NCI-H1048 (cell line): ENCODE results near the gene MANF.
"Not testable (repeated sequence)": the region's sequence is repeated elsewhere in the genome, so short reads cannot be mapped to it uniquely, and the experiment has no call there.

Experiments used
- DNase-seq: peaks from one replicate; lab custom pipeline; 2025; lab: John Stamatoyannopoulos, UW

The MANF gene

DNA sequence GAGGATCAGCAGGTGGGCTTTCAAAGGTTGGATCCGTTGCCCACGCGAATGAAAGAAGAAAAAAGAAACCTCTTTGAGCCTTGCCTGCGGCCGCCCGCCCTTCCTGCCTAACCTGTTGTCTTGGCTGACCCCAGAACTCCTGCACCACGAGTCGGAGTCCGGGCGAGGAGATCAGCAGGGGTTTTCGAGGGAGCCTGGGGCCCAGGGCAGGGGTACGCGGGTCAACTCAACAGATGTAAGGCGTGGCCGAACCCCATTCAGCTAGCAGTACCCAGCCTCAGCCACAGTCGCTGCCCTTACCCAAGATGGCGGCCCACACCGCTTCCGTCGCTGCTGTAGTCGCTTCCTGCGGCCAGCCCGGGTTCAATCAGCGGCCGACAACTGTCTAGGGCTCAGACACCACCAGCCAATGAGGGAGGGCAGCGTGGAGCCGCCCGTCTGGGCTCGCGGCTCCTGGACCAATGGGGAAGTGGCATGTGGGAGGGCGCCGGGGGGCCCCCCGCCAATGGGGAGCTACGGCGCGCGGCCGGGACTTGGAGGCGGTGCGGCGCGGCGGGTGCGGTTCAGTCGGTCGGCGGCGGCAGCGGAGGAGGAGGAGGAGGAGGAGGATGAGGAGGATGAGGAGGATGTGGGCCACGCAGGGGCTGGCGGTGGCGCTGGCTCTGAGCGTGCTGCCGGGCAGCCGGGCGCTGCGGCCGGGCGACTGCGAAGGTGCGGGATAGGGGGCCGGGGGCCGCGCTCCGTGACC lies at the start of gene MANF:
TSS of gene MANF (plus strand) at position 566 of the 748 bp plus-strand sequence. CDS start at position 618, 52 bp downstream.
- peak; percentile 95 for DNase-seq

GRCh38 chr3:51336261-51336660 lies 48.8 kb upstream of the MANF start:
- DNase-seq, result no peak

DNA sequence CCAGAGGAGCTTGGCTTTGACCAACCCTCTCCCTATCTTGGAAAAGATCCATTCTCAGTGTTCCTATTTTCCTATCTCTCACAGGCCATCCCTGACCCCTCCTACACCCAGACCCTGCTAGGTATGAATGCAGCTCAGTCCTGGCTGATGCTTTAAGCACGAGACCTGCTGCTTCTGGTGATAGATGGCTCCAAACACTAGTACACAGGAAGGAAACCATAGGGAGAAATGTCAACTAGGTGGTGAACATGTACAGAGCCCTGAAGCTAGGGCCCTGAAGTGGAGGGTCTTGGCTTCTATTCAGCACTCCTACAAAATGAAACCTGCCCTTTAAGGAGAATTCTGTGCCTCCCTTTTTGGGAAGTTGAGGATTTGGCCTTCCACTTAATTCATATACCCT lies 47.4 kb upstream of the MANF start:
- DNase-seq, result no peak

DNA sequence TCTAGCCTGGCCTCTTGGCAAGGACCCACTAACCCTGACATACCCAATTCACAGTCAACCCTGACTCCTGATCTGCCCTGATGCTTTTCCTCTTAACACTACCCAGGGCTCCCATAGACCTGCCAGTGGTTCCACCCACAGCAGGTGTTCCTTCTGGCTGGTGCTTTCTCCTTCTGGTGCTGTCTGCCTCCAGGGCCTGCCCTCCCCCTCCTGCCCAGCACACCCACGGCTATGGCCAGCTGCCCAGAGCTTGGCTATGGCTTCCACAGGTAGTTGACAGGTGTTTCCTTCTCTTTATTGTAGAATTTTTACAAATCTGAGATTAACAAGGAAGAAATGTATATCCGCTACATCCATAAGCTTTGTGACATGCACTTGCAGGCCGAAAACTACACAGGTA lies 46.5 kb upstream of the MANF start:
- DNase-seq, result no peak

DNA sequence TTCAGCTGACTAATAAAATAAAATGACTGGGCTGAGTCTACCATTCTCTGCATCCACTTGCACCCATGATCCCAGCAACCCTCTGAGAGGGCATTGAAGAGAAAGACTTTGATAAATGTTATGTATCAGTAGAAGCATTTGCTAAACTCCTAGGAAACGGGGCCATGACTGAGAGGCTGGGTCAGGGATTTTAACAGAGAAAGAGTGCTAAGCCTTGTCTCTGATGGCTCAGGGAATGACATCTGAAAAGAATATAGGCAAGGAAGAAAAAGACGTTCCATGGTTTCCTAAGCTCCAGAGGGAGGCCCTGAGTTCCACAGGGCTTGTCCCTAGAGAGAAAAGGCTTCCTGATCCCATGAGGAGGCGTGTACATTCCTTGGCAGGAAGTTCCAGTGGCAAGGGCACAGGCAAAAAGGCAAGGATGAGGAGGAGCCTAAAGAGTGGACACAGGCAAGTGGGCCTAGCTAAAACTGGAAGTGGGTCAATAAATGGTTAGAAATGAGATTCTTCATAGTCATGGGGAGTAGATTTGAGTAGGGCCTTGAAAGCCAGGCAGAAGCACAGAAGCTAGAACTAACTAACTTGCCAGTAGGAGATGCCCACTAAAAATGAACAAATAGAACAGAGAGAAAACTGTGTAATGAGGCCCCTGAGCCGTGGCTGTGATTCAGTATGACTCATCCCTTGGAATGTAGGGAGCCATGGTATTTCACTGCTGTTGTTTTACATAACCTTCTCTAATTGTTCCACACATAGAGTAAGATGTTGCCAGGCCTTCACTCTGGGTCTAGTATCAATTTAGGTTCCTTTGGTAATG lies 44.9 kb upstream of the MANF start:
- no peak for DNase-seq

DNA sequence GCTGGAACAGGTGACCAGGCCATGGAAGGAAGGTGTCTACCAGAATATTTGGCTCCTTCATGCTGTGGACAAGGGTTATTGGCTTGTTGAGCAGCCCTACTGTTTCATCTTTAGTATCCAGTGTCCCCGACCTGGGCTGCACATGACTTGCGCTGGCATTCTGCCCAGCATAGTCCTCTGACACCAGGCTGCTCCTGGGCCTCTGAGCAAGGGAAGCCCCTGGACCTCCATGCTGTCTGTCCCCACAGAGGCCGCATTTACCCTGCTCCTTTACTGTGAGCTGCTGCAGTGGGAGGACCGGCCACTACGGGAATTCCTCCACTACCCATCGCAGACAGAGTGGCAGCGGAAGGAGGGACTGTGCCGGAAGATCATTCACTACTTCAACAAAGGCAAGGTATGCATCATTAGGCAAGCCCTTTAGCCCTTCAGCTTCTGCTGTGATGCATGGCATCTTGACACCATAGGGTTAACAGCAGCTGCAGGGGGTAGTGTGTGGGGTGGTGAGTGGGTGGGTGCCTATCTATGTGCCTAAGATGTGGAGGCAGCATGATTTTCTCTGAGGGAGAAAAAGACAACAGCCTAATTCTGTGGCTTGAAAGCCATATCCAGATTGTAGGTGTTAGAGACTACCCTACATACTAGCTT lies 44.0 kb upstream of the MANF start:
- no peak for DNase-seq

DNA sequence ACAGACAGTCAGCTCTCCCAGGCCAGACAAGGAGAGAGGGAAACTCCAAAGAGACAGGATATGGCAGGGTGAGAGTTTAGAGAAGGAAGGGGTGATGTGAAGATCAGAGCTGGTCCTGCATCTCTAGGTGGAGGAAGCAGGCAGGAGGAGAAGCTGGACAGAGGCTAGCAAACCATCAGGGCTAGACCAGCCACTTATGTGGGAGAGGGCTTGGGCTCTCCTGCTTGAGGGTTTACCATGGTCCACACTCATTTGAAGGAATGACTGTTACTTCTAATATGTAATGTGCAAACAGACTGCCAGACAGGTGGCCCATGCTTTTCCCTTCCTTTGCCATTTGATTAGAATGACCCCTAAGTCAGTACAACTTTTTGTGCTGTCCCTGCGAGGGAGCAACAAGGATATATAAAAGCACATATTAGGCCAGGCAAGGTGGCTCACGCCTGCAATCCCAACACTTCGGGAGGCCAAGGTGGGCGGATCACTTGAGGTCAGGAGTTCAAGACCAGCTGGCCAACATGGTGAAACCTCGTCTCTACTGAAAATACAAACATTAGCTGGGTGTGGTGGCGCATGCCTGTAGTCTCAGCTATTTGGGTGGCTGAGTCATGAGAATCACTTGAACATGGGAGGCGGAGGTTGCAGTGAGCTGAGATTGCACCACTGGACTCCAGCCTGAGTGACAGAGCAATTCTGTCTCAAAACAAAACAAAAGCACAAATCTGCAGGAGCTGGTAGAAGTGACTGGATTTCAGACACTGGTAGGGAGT lies 41.0 kb upstream of the MANF start:
- DNase-seq, result no peak

GRCh38 chr3:51350751-51351150 lies 34.3 kb upstream of the MANF start:
- DNase-seq, result no peak

DNA sequence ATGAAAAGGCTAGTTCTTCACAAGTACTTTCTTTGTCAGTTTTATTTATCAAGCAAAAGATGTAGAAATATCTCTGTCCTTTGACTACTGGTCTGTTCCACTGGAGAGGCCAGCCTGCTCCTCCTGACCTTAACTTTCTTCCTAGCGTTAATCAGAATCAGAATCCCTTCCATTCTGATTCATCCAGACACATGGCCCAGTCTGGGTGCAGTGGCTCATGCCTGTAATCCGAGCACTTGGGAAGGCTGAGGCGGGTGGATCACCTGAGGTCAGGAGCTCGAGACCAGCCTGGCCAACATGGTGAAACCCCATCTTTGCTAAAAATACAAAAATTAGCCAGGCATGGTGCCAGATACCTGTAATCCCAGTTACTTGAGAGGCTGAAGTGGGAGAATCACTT lies 32.0 kb upstream of the MANF start:
- DNase-seq, result no peak

DNA sequence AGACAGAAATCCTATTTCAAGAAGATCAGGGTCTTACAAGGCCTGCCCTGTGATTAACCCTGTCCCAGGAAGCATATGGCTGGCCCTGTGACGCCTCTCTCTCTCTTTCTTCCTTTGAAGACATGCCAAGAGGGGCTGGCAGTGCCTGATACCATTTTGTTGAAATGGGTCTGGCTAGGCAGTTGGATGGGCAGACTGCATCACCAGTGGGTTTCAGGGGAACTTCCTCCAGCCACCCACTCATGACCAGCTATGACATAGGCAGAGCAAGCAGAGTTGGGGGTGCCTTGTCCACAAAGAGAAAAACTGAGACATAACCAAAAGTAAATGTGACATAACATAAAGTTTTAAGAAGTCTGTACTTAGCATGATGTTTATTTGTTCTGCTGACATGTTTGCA lies 31.4 kb upstream of the MANF start:
- DNase-seq, result no peak

GRCh38 chr3:51354172-51354571 lies 30.9 kb upstream of the MANF start:
- DNase-seq, result no peak

DNA sequence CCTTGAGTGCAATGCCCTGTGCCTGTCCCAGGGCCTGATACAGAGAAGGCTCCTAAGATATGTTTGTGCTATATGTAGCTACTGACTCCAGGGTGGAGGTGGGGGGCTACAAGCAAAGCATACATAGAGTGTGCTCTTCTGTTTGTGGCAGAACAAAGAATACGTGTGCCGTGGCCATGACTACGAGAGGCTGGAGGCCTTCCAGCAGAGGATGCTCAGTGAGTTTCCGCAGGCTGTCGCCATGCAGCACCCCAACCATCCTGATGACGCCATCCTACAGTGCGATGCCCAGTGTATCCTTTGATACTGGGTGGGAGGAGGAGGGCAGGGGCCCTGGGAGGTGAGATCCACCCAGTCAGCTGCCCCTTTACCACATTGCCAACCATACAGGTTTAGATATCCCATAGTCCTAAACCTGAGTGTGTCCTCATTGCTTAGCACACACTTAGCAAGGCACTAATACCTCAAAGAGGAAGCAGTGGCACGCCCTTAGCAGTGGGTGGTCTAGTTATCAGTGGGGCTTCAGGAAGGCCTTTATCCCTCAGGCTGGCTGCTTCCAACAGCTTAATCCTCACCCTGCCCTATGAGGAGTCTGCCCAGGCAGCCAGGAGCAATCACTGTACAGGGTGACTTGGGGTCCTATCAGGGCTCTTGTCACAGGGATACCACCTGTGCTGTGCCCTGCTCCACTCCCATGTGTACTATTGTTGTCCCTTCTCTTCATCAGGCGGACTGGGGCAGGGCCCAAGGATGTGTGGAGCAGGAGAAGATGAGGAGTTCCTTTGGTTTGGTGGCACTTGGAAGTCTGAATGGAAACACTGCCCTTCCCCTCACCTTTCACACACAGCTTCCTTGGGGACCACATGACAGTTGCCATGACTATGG lies 30.1 kb upstream of the MANF start:
- DNase-seq, result no peak

DNA sequence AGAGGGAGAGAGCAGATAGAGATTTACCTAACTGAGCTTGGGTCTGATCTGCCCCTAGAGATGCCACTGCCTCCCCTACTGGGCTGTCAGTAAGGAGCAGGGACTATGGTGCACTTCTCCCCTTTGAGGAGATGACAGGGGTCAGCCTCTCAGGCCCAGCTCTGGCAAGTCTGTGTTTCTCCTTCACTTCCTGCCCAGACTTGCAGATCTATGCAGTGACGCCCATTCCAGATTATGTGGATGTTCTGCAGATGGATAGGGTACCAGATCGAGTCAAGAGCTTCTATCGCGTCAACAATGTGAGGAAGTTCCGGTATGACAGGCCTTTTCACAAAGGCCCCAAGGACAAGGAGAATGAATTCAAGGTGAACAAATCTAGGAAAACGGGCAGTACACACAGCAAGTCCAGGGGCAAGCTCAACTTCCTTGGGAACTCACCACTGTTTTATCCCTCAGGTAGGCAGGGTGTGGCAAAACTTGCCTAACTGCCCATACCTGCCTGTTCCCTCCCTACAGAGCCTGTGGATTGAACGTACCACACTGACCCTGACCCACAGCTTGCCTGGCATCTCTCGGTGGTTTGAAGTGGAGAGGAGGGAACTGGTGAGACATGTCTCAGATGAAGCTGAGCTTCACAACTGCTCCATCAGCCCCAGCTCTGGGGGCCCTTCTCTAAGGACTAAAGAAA lies 29.1 kb upstream of the MANF start:
- DNase-seq, result no peak

DNA sequence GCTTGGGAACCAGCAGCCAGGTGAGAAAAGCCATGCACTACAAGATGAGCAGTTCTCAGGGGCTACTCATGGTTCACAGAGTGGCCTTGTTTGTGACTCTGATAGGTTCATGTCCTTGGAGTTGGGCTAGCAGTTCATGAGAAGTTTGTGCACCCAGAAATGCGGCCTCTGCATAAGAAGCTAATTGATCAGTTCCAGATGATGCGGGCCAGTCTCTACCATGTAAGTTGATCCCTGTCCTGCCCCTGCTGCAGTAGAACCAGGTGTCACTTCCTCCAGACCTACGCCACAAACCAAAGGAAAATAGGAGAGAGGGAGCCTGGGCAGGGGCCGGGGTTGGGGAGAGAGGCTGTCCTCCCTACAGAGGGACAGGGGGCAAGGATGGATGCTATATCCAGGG lies 27.2 kb upstream of the MANF start:
- DNase-seq, result no peak

GRCh38 chr3:51358981-51359380 lies 26.1 kb upstream of the MANF start:
- DNase-seq, result no peak

DNA sequence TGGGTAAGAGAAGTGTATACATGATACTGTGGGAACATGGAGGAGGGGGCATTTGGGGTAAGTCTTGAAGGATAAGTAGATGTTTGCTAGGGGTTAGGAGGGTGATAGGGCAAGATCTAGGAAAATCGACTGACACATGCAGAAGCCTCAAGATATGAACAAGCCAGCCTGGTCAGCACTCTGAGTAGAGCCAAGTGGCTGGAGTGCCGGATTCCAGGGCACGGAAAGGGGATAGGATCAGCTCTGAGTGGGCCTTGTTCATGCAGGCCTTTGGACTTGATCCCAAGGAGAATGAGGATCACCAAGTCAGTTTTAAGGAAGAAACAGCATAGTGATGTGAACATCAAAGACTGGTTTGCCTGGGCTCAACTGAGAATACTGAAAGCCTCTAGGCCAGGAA lies 24.3 kb upstream of the MANF start:
- DNase-seq, result no peak

- DNase-seq, result no peak
Observed at GRCh38 chr3:51361746-51362145, 23.3 kb upstream of the MANF start.

GRCh38 chr3:51362476-51362875 lies 22.6 kb upstream of the MANF start:
- no peak for DNase-seq

DNA sequence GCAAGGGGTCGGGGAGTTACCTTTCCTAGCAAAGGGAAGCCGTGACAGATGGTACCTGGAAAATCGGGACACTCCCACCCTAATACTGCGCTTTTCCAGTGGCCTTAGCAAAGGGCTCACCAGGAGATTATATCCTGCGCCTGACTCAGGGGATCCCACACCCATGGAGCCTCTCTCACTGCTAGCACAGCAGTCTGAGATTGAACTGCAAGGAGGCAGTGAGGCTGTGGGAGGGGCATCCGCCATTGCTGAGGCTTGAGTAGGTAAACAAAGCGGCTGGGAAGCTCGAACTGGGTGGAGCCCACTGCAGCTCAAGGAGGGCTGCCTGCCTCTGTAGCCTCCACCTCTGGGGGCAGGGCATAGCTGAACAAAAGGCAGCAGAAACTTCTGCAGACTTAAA lies 16.8 kb upstream of the MANF start:
- not testable (repeated sequence) for DNase-seq

DNA sequence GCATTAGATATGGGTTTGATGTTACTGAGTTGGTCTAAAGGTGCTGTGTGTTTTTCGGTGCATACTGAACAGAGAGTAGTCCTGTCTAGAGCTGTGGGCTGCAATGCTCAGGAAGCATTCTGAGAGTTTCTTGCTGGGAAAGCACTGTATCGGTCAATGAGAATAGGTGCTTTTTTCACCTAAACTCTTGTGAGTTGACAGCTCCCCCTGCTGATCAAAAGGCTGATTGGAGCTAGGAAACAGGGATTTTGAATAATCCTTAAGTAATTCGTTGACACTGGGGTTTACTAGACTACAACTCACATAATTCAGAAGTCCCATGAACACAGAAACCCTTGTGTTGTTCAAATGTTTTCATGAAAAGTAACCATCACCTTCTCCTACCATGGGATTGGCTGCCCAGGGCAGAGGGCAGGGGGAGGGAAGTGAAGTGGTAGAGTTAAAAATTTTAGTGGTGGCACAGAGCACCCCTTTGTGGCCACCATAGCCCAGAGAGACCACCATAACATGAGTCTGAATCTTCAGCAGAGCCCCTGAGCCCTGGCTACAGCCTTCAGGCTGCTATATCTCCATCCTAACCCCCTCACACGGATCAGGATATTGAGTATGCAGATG lies 13.0 kb upstream of the MANF start:
- peak; percentile 48 for DNase-seq
